Thoracic aorta (tissue), 2 donors: ENCODE results near the gene CPNE2. TPM values are rescaled to one million over a fixed set of nuclear protein-coding genes. Genes with fewer than 3 reads are reported as not detected.

Source experiments
- ATAC-seq: fragments of 150-250 bp; one replicate; pipeline ENCODE4 v1.8.0; 2017; ENCODE audit warnings: low read depth; ENCODE audit not compliant: insufficient number of reproducible peaks, low FRiP score
- DNase-seq: peaks from one replicate; pipeline ENCODE4 v3.0.0-alpha.2; 2020; ENCODE audit warnings: low spot score
- H3K27ac ChIP-seq, 2 donors: fragments of 200-600 bp; sonication (generic); 1 replicate in 1 of 2; 2 replicates in 1 of 2; pipeline ENCODE4 v1.5.1; 2016; ENCODE audit warnings: mild to moderate bottlenecking in 2 of 2, moderate library complexity in 2 of 2
- H3K27me3 ChIP-seq: fragments of 200-600 bp; sonication (generic); replicated peaks from 2 replicates; pipeline ENCODE4 v1.6.0; 2016; ENCODE audit warnings: mild to moderate bottlenecking; ENCODE audit not compliant: insufficient read depth
- H3K36me3 ChIP-seq: fragments of 200-600 bp; sonication (generic); one replicate; pipeline ENCODE4 v1.5.1; 2016
- H3K4me1 ChIP-seq, 2 donors: fragments of 200-600 bp; sonication (generic); 1 replicate in 1 of 2; 2 replicates in 1 of 2; pipeline versions ENCODE4 v1.5.1 to v1.6.0; 2016; ENCODE audit warnings: low read depth in 2 of 2, mild to moderate bottlenecking in 1 of 2; ENCODE audit not compliant: control insufficient read depth in 1 of 2
- H3K4me3 ChIP-seq: fragments of 200-600 bp; sonication (generic); 2 replicates; pipeline ENCODE4 v1.5.1; 2016; ENCODE audit warnings: mild to moderate bottlenecking
- H3K9me3 ChIP-seq: fragments of 200-600 bp; sonication (generic); 2 replicates; pipeline ENCODE4 v1.5.1; 2016
- CTCF ChIP-seq: fragments of 200-600 bp; sonication (generic); IDR thresholded peaks from one replicate; pipeline ENCODE4 v1.5.1; 2019; ENCODE audit warnings: antibody characterized with exemption
- total RNA-seq, 2 donors: library from RNA; depleted of rRNA; stranded (reverse); fragments of >200 nt; gene quantifications; one replicate each; pipeline versions ENCODE4 v1.1.0 to v1.2.3, GENCODE V29; 2016

The CPNE2 gene
- total RNA-seq, 2 donors from 2014 or later = 28.3 to 47.4 TPM

GRCh38 chr16:57179215-57179828 lies 86.9 kb downstream of the CPNE2 start:
- DNase-seq (no peak), ATAC-seq (no peak)
- H3K9me3 ChIP-seq = no peaks in the 10 kb centered on the region
- no peak overlapping the region for H3K4me3 ChIP-seq
- peaks cover 11 to 27% of the 10 kb centered on the region in 2 donors for H3K4me1 ChIP-seq
- TF ChIP-seq CTCF = no peak
- peaks cover 4% of the 10 kb centered on the region for H3K36me3 ChIP-seq
- H3K27ac ChIP-seq = no peak overlapping the region
- H3K27me3 ChIP-seq = no peaks in the 10 kb centered on the region

- ATAC-seq (no peak), DNase-seq (no peak)
- Histone ChIP-seq H3K4me3 (no peak overlapping the region), H3K27ac (no peak overlapping the region), H3K4me1 (peaks cover 18 to 34% of the 10 kb centered on the region in 2 donors), H3K9me3 (no peaks in the 10 kb centered on the region), H3K27me3 (no peaks in the 10 kb centered on the region), H3K36me3 (no peaks in the 10 kb centered on the region)
- no peak for TF ChIP-seq CTCF
These were observed 91.7 kb downstream of the CPNE2 start for GRCh38 chr16:57184113-57184512.

- Histone ChIP-seq H3K4me3 (peak overlapping the region; percentile 97), H3K27me3 (no peaks in the 10 kb centered on the region), H3K27ac (peak overlapping the region; percentile 97), H3K4me1 (peaks cover 16 to 34% of the 10 kb centered on the region in 2 donors), H3K9me3 (no peaks in the 10 kb centered on the region), H3K36me3 (no peaks in the 10 kb centered on the region)
- no peak for ATAC-seq
- no peak for DNase-seq
- TF ChIP-seq CTCF = no peak
These were observed 92.6 kb downstream of the CPNE2 start for GRCh38 chr16:57184887-57185445.

- DNase-seq = peak; percentile 33
These were observed 93.1 kb downstream of the CPNE2 start for GRCh38 chr16:57185446-57185944.

More at GRCh38 chr16:57185446-57185944, 93.1 kb downstream of the CPNE2 start:
- H3K27ac ChIP-seq = peak overlapping the region; percentile 97
- no peaks in the 10 kb centered on the region for H3K27me3 ChIP-seq
- peaks cover 20 to 40% of the 10 kb centered on the region in 2 donors for H3K4me1 ChIP-seq
- peak overlapping the region; percentile 97 for H3K4me3 ChIP-seq
- no peaks in the 10 kb centered on the region for H3K36me3 ChIP-seq
- H3K9me3 ChIP-seq = no peaks in the 10 kb centered on the region
- no peak for TF ChIP-seq CTCF
- ATAC-seq = no peak
